Vagina (tissue), 2 donors: ENCODE data around the gene DLG3.

ENCODE experiments used
- CTCF ChIP-seq, 3 experiments: fragments of 450-650 bp in 2 of 3; fragments of 200-600 bp in 1 of 3; sonication (generic) in 1 of 3; IDR thresholded peaks; one replicate each; pipeline ENCODE4 v1.5.1; 2017 to 2019; ENCODE audit warnings: antibody characterized with exemption in 3 of 3, mild to moderate bottlenecking in 2 of 3, moderate library complexity in 2 of 3
- POLR2A ChIP-seq, 2 donors: fragments of 450-650 bp; IDR thresholded peaks; one replicate each; pipeline ENCODE4 v1.6.1; 2017; ENCODE audit warnings: antibody characterized with exemption in 2 of 2, mild to moderate bottlenecking in 2 of 2, moderate library complexity in 2 of 2
- POLR2AphosphoS5 ChIP-seq, 2 donors: sonication (generic); formaldehyde crosslinking; IDR thresholded peaks; one replicate each; pipeline ENCODE4 v1.9.0; 2017; ENCODE audit warnings: antibody characterized with exemption in 2 of 2, mild to moderate bottlenecking in 2 of 2, low read depth in 1 of 2; ENCODE audit not compliant: insufficient read depth in 1 of 2

- TF ChIP-seq POLR2AphosphoS5 (IDR thresholded peaks at IDR 0.05; ENCODE audit: insufficient read depth in 1 of 2, low read depth in 1 of 2), result no peak
- TF ChIP-seq CTCF (IDR thresholded peaks at IDR 0.05), result no peak
- no peak for TF ChIP-seq POLR2A (IDR thresholded peaks at IDR 0.05)
Observed at GRCh38 chrX:70527610-70528345, 83.1 kb downstream of the DLG3 start.
